PC-9 (cell line): ENCODE measurements around the gene GFPT1. TPM values are rescaled to one million over a fixed set of nuclear protein-coding genes. Genes with fewer than 3 reads are reported as not detected.

Source experiments
- BruUV-seq: library from RNA; stranded (reverse); fragments of 400-500 nt; replicated peaks from 2 replicates; lab custom pipeline; 2021; lab: Mats Ljungman, UMichigan
- CTCF ChIA-PET: fragments of 300-600 bp; sonication (Branson Sonifier 250); formaldehyde crosslinking; loops from one replicate; lab custom pipeline; 2022; ENCODE audit warnings: antibody characterized with exemption; lab: Charles Lee
- POLR2A ChIA-PET: fragments of 300-600 bp; sonication (Branson Sonifier 250); formaldehyde crosslinking; loops from one replicate; lab custom pipeline; 2022; ENCODE audit warnings: antibody characterized with exemption; ENCODE audit not compliant: unreplicated experiment; lab: Charles Lee
- DNase-seq, 2 experiments: peaks; one replicate each; pipeline versions ENCODE4 v3.0.0 to v3.0.0-alpha.2; 2015 to 2022; ENCODE audit warnings: mixed read lengths in 1 of 2
- H2AFZ ChIP-seq: fragments of 200-600 bp; sonication (generic); 2 replicates; pipeline ENCODE4 v1.8.1; 2017; ENCODE audit warnings: antibody characterized with exemption
- H3F3A ChIP-seq: fragments of 200-600 bp; sonication (generic); 2 replicates; pipeline ENCODE4 v1.8.1; 2017; ENCODE audit warnings: antibody characterized with exemption, mild to moderate bottlenecking, low read depth; ENCODE audit not compliant: insufficient read depth
- H3K27ac ChIP-seq: fragments of 200-600 bp; sonication (generic); 2 replicates; pipeline ENCODE4 v1.6.1; 2016; ENCODE audit warnings: mixed run types
- H3K27me3 ChIP-seq: fragments of 200-600 bp; sonication (generic); 2 replicates; pipeline ENCODE4 v1.6.1; 2016; ENCODE audit warnings: low read depth, mixed run types; ENCODE audit not compliant: insufficient read depth
- H3K36me3 ChIP-seq: fragments of 200-600 bp; sonication (generic); 2 replicates; pipeline ENCODE4 v1.6.1; 2016; ENCODE audit warnings: low read depth, mixed run types
- H3K4me1 ChIP-seq: fragments of 200-600 bp; sonication (generic); replicated peaks from 2 replicates; pipeline ENCODE4 v1.6.1; 2016; ENCODE audit warnings: mixed run types; ENCODE audit not compliant: insufficient read depth
- H3K4me2 ChIP-seq: fragments of 200-600 bp; sonication (generic); 2 replicates; pipeline ENCODE4 v1.6.1; 2017; ENCODE audit warnings: mixed run types
- H3K4me3 ChIP-seq: fragments of 200-600 bp; sonication (generic); 2 replicates; pipeline ENCODE4 v1.6.1; 2016; ENCODE audit warnings: mixed run types
- H3K79me2 ChIP-seq: fragments of 200-600 bp; sonication (generic); 2 replicates; pipeline ENCODE4 v1.6.1; 2017; ENCODE audit warnings: low read depth, mixed run types
- H3K9me2 ChIP-seq: fragments of 200-600 bp; sonication (generic); 2 replicates; pipeline ENCODE4 v1.8.1; 2017; ENCODE audit warnings: mild to moderate bottlenecking; ENCODE audit not compliant: insufficient read depth
- H3K9me3 ChIP-seq: fragments of 200-600 bp; sonication (generic); 2 replicates; pipeline ENCODE4 v1.8.1; 2016; ENCODE audit warnings: low read depth; ENCODE audit not compliant: insufficient read depth
- H4K20me1 ChIP-seq: fragments of 200-600 bp; sonication (generic); 2 replicates; pipeline ENCODE4 v1.8.1; 2017; ENCODE audit not compliant: insufficient read depth
- CTCF ChIP-seq: fragments of 200-600 bp; sonication (generic); conservative IDR thresholded peaks from 2 replicates; pipeline ENCODE4 v1.6.1; 2017; ENCODE audit warnings: mixed run types, antibody characterized with exemption, mild to moderate bottlenecking, moderate library complexity
- EZH2 ChIP-seq: fragments of 200-600 bp; sonication (generic); IDR thresholded peaks from 2 replicates; pipeline ENCODE4 v1.8.0; 2017; ENCODE audit warnings: antibody characterized with exemption, low read depth
- intact Hi-C: fragments of 100-400 bp; cut with micrococcal nuclease; formaldehyde crosslinking; loops from one replicate; pipeline ENCODE4 v1.10.0; 2022; ENCODE audit not compliant: unreplicated experiment
- total RNA-seq: library from RNA; stranded (reverse); gene quantifications from 2 replicates; pipeline ENCODE4 v1.2.3, GENCODE V29; 2021

Gene GFPT1
- total RNA-seq, 1 experiment from 2014 or later: 58.3 TPM

GRCh38 chr2:69340101-69340775 lies 46.8 kb downstream of the GFPT1 start:
- H3F3A ChIP-seq: peaks cover 3% of the 10 kb centered on the region; the same call in 1 of the 2 replicates
- no peak overlapping the region for H3K27ac ChIP-seq
- CTCF ChIA-PET: no interaction called here
- no TSS peak for BruUV-seq
- POLR2A ChIA-PET: no interaction called here
- no peaks in the 10 kb centered on the region for H3K9me3 ChIP-seq
- no peaks in the 10 kb centered on the region for H3K79me2 ChIP-seq
- H4K20me1 ChIP-seq: 0 out of 2 replicates have a peak, but pooled peaks cover 7% of the 10 kb centered on the region
- intact Hi-C loops: no loop called here
- H3K4me1 ChIP-seq: no peaks in the 10 kb centered on the region
- peaks cover 55% of the 10 kb centered on the region for H3K36me3 ChIP-seq
- H3K4me3 ChIP-seq: no peak overlapping the region
- H2AFZ ChIP-seq: no peak overlapping the region
- no peaks in the 10 kb centered on the region for H3K27me3 ChIP-seq
- no peaks in the 10 kb centered on the region for H3K9me2 ChIP-seq
- TF ChIP-seq CTCF (no peak), EZH2 (no peak)
- DNase-seq: no peak
- no peak overlapping the region for H3K4me2 ChIP-seq

- H3K4me2 ChIP-seq: no peak overlapping the region
- ChIA-PET CTCF (no interaction called here), POLR2A (no interaction called here)
- H3K4me1 ChIP-seq: no peaks in the 10 kb centered on the region
- no peaks in the 10 kb centered on the region for H3K9me2 ChIP-seq
- no peaks in the 10 kb centered on the region for H3K79me2 ChIP-seq
- no TSS peak for BruUV-seq
- intact Hi-C loops: no loop called here
- no peak overlapping the region for H2AFZ ChIP-seq
- peaks cover 8% of the 10 kb centered on the region for H3F3A ChIP-seq
- H3K27me3 ChIP-seq: no peaks in the 10 kb centered on the region
- no peaks in the 10 kb centered on the region for H3K9me3 ChIP-seq
- TF ChIP-seq EZH2 (no peak), CTCF (no peak)
- H3K27ac ChIP-seq: no peak overlapping the region
- no peak for DNase-seq
- H3K4me3 ChIP-seq: no peak overlapping the region
- peaks cover 7% of the 10 kb centered on the region; the same call in 1 of the 2 replicates for H4K20me1 ChIP-seq
- peaks cover 44% of the 10 kb centered on the region for H3K36me3 ChIP-seq
These were observed 51.7 kb downstream of the GFPT1 start for GRCh38 chr2:69335311-69335710.

- no peak overlapping the region for H2AFZ ChIP-seq
- no peaks in the 10 kb centered on the region for H3K27me3 ChIP-seq
- H3K4me2 ChIP-seq: no peak overlapping the region
- POLR2A ChIA-PET: no interaction called here
- H3K9me3 ChIP-seq: no peaks in the 10 kb centered on the region
- BruUV-seq: no TSS peak
- TF ChIP-seq EZH2 (no peak), CTCF (no peak)
- no peaks in the 10 kb centered on the region for H3K79me2 ChIP-seq
- peaks cover 15% of the 10 kb centered on the region for H3F3A ChIP-seq
- peaks cover 50% of the 10 kb centered on the region for H3K36me3 ChIP-seq
- CTCF ChIA-PET: no interaction called here
- H3K9me2 ChIP-seq: no peaks in the 10 kb centered on the region
- no peak overlapping the region for H3K27ac ChIP-seq
- H3K4me3 ChIP-seq: no peak overlapping the region
- H3K4me1 ChIP-seq: no peaks in the 10 kb centered on the region
- peaks cover 12% of the 10 kb centered on the region for H4K20me1 ChIP-seq
- no peak for DNase-seq
- intact Hi-C loops: no loop called here
These were observed 53.7 kb downstream of the GFPT1 start for GRCh38 chr2:69333352-69333751.
